PFSK-1 (cell line): ENCODE results near the gene NF2.

Experiments
- POLR2AphosphoS5 ChIP-seq: IDR thresholded peaks from 2 replicates; pipeline ENCODE4 v1.6.1; 2012; ENCODE audit warnings: low read depth, mild to moderate bottlenecking, control low read depth, low read length, moderate library complexity
- REST ChIP-seq, 2 experiments: IDR thresholded peaks; 2 replicates each; pipeline versions ENCODE4 v1.6.1 to v1.8.0; 2011 to 2012; ENCODE audit warnings: low read depth in 2 of 2, low read length in 2 of 2, control low read depth in 1 of 2, inconsistent platforms in 1 of 2, mild to moderate bottlenecking in 1 of 2, moderate library complexity in 1 of 2; ENCODE audit not compliant: insufficient read depth in 1 of 2
- SIN3A ChIP-seq: IDR thresholded peaks from 2 replicates; pipeline ENCODE4 v1.6.1; 2012; ENCODE audit warnings: mild to moderate bottlenecking, low read length, moderate library complexity, borderline replicate concordance; ENCODE audit not compliant: insufficient read depth
- TAF1 ChIP-seq: IDR thresholded peaks from 2 replicates; pipeline ENCODE4 v1.6.1; 2012; ENCODE audit warnings: low read length, control low read depth, borderline replicate concordance; ENCODE audit not compliant: insufficient read depth

- TF ChIP-seq TAF1: no peak
- TF ChIP-seq POLR2AphosphoS5: no peak
- no peak for TF ChIP-seq REST (IDR thresholded peaks at IDR 0.05; ENCODE audit: insufficient read depth in 1 of 2, low read depth in 2 of 2, low read length in 2 of 2)
- no peak for TF ChIP-seq SIN3A
These were observed 26.6 kb downstream of the NF2 start for GRCh38 chr22:29629903-29630516.
